Neural progenitor cell (in vitro differentiated cells): ENCODE results near the gene ATG10. TPM values are rescaled to one million over a fixed set of nuclear protein-coding genes. Genes with fewer than 3 reads are reported as not detected.

ENCODE experiments used
- DNase-seq: peaks from one replicate; pipeline ENCODE4 v3.0.0-alpha.2; 2016; ENCODE audit warnings: low spot score
- H2AFZ ChIP-seq: fragments of 200-600 bp; sonication (generic); replicated peaks from 2 replicates; pipeline ENCODE4 v1.6.1; 2016; ENCODE audit warnings: antibody characterized with exemption
- H3F3A ChIP-seq: fragments of 200-600 bp; sonication (generic); 2 replicates; pipeline ENCODE4 v1.6.1; 2016; ENCODE audit warnings: antibody characterized with exemption, low read depth
- H3K27ac ChIP-seq: fragments of 200-600 bp; sonication (generic); 2 replicates; pipeline ENCODE4 v1.5.1; 2016; ENCODE audit warnings: mild to moderate bottlenecking
- H3K27me3 ChIP-seq: fragments of 200-600 bp; sonication (generic); 2 replicates; pipeline ENCODE4 v1.6.1; 2016; ENCODE audit warnings: mild to moderate bottlenecking, moderate library complexity
- H3K36me3 ChIP-seq: fragments of 200-600 bp; sonication (generic); 2 replicates; pipeline ENCODE4 v1.5.1; 2016
- H3K4me1 ChIP-seq: fragments of 200-600 bp; sonication (generic); 2 replicates; pipeline ENCODE4 v1.6.1; 2016; ENCODE audit warnings: mixed run types
- H3K4me2 ChIP-seq: fragments of 200-600 bp; sonication (generic); 2 replicates; pipeline ENCODE4 v1.6.1; 2016
- H3K4me3 ChIP-seq: fragments of 200-600 bp; sonication (generic); 2 replicates; pipeline ENCODE4 v1.5.1; 2016
- H3K79me2 ChIP-seq: fragments of 200-600 bp; sonication (generic); 2 replicates; pipeline ENCODE4 v1.6.1; 2016; ENCODE audit warnings: low read depth
- H3K9ac ChIP-seq: fragments of 200-600 bp; sonication (generic); 2 replicates; pipeline ENCODE4 v1.6.1; 2016
- H3K9me3 ChIP-seq: fragments of 200-600 bp; sonication (generic); 2 replicates; pipeline ENCODE4 v1.5.1; 2016; ENCODE audit warnings: low read depth
- H4K20me1 ChIP-seq: fragments of 200-600 bp; sonication (generic); 2 replicates; pipeline ENCODE4 v1.6.1; 2016; ENCODE audit warnings: low read depth
- H3K27ac Mint-ChIP-seq: 3 replicates; pipeline ENCODE4 v1.8.0; 2021; ENCODE audit warnings: mixed read lengths
- H3K27me3 Mint-ChIP-seq: 2 replicates; pipeline ENCODE4 v1.8.0; 2022; ENCODE audit warnings: low read depth, mild to moderate bottlenecking, inconsistent platforms, moderate library complexity, mixed read lengths; ENCODE audit not compliant: insufficient read depth
- H3K36me3 Mint-ChIP-seq: 3 replicates; pipeline ENCODE4 v1.8.0; 2021; ENCODE audit warnings: mixed read lengths
- H3K4me1 Mint-ChIP-seq: 3 replicates; pipeline ENCODE4 v1.8.0; 2021; ENCODE audit warnings: mixed read lengths
- H3K4me3 Mint-ChIP-seq: 3 replicates; pipeline ENCODE4 v1.8.0; 2021; ENCODE audit warnings: mild to moderate bottlenecking, moderate library complexity, mixed read lengths
- H3K9me3 Mint-ChIP-seq: 3 replicates; pipeline ENCODE4 v1.8.0; 2020; ENCODE audit warnings: mixed read lengths
- CTCF ChIP-seq: fragments of 200-600 bp; sonication (generic); IDR thresholded peaks from 2 replicates; pipeline ENCODE4 v1.5.1; 2017; ENCODE audit warnings: antibody characterized with exemption, mild to moderate bottlenecking
- EZH2 ChIP-seq: fragments of 200-600 bp; sonication (generic); IDR thresholded peaks from 2 replicates; pipeline ENCODE4 v1.6.1; 2017; ENCODE audit warnings: antibody characterized with exemption, mild to moderate bottlenecking, moderate library complexity
- EZH2phosphoT487 ChIP-seq: fragments of 200-600 bp; sonication (generic); IDR thresholded peaks from 2 replicates; pipeline ENCODE4 v1.6.1; 2017; ENCODE audit warnings: antibody characterized with exemption
- total RNA-seq: library from RNA; depleted of rRNA; stranded (reverse); fragments of >200 nt; gene quantifications from 2 replicates; pipeline ENCODE4 v1.2.3, GENCODE V29; 2015; ENCODE audit warnings: low replicate concordance

Gene ATG10
- total RNA-seq, 1 donor from 2014 or later, result 13.4 TPM

GRCh38 chr5:82018462-82018861 is 46.6 kb downstream of the ATG10 start:
- H3F3A ChIP-seq, result peaks cover under 1% of the 10 kb centered on the region
- H2AFZ ChIP-seq, result no peak overlapping the region
- peak; percentile 31 for DNase-seq
- H3K4me3 ChIP-seq, result no peak overlapping the region
- no peaks in the 10 kb centered on the region for H4K20me1 ChIP-seq
- H3K36me3 ChIP-seq, result peaks cover 4% of the 10 kb centered on the region
- no peaks in the 10 kb centered on the region for H3K27me3 ChIP-seq
- H3K27ac Mint-ChIP-seq, result peak overlapping the region; percentile 9
- no peak overlapping the region for H3K9ac ChIP-seq
- no peaks in the 10 kb centered on the region for H3K27me3 Mint-ChIP-seq
- H3K9me3 Mint-ChIP-seq, result peaks cover 18% of the 10 kb centered on the region
- no peak overlapping the region for H3K4me3 Mint-ChIP-seq
- peak overlapping the region; percentile 24 for H3K4me2 ChIP-seq
- no peaks in the 10 kb centered on the region for H3K79me2 ChIP-seq
- H3K27ac ChIP-seq, result no peak overlapping the region
- no peaks in the 10 kb centered on the region for H3K9me3 ChIP-seq
- peaks cover 11% of the 10 kb centered on the region for H3K36me3 Mint-ChIP-seq
- peaks cover 23% of the 10 kb centered on the region for H3K4me1 ChIP-seq
- no peak for TF ChIP-seq EZH2phosphoT487
- TF ChIP-seq EZH2, result no peak
- no peak for TF ChIP-seq CTCF
- peaks cover 16% of the 10 kb centered on the region for H3K4me1 Mint-ChIP-seq

- H3F3A ChIP-seq, result peaks cover 8% of the 10 kb centered on the region
- H3K79me2 ChIP-seq, result no peaks in the 10 kb centered on the region
- H3K4me3 ChIP-seq, result no peak overlapping the region
- Mint-ChIP-seq H3K36me3 (peaks cover 8% of the 10 kb centered on the region), H3K27me3 (no peaks in the 10 kb centered on the region), H3K4me1 (peaks cover 24% of the 10 kb centered on the region), H3K27ac (no peak overlapping the region), H3K4me3 (no peak overlapping the region), H3K9me3 (peaks cover 13% of the 10 kb centered on the region)
- H3K36me3 ChIP-seq, result peaks cover 4% of the 10 kb centered on the region
- TF ChIP-seq EZH2phosphoT487 (no peak), EZH2 (no peak), CTCF (no peak)
- H3K9me3 ChIP-seq, result no peaks in the 10 kb centered on the region
- no peaks in the 10 kb centered on the region for H4K20me1 ChIP-seq
- DNase-seq, result peak; percentile 8
- no peak overlapping the region for H3K9ac ChIP-seq
- H3K4me2 ChIP-seq, result peak overlapping the region; percentile 24
- peaks cover 29% of the 10 kb centered on the region for H3K4me1 ChIP-seq
- no peak overlapping the region for H2AFZ ChIP-seq
- H3K27ac ChIP-seq, result no peak overlapping the region
- H3K27me3 ChIP-seq, result no peaks in the 10 kb centered on the region
Observed at GRCh38 chr5:82019342-82020138, 47.7 kb downstream of the ATG10 start.

GRCh38 chr5:82022499-82022898 is 50.7 kb downstream of the ATG10 start:
- Mint-ChIP-seq H3K9me3 (no peaks in the 10 kb centered on the region), H3K27ac (no peak overlapping the region), H3K4me1 (peaks cover 24% of the 10 kb centered on the region), H3K27me3 (no peaks in the 10 kb centered on the region), H3K4me3 (no peak overlapping the region), H3K36me3 (no peaks in the 10 kb centered on the region)
- Histone ChIP-seq H3K4me1 (peaks cover 31% of the 10 kb centered on the region), H3K79me2 (no peaks in the 10 kb centered on the region), H3K9me3 (no peaks in the 10 kb centered on the region), H3K27ac (no peak overlapping the region), H3F3A (peaks cover 8% of the 10 kb centered on the region), H3K9ac (no peak overlapping the region), H3K4me3 (no peak overlapping the region), H3K4me2 (no peak overlapping the region), H3K27me3 (no peaks in the 10 kb centered on the region), H3K36me3 (no peaks in the 10 kb centered on the region), H2AFZ (no peak overlapping the region), H4K20me1 (no peaks in the 10 kb centered on the region)
- TF ChIP-seq EZH2phosphoT487, result no peak
- no peak for TF ChIP-seq EZH2
- TF ChIP-seq CTCF, result no peak
- DNase-seq, result no peak
